ENCODE results near the gene SLC35A4. TPM values are rescaled to one million over a fixed set of nuclear protein-coding genes. Genes with fewer than 3 reads are reported as not detected.

SLC35A4 gene
- total and polyA plus RNA-seq, 4 donors = 17.5 to 37.0 (median 26.6) TPM

DNA sequence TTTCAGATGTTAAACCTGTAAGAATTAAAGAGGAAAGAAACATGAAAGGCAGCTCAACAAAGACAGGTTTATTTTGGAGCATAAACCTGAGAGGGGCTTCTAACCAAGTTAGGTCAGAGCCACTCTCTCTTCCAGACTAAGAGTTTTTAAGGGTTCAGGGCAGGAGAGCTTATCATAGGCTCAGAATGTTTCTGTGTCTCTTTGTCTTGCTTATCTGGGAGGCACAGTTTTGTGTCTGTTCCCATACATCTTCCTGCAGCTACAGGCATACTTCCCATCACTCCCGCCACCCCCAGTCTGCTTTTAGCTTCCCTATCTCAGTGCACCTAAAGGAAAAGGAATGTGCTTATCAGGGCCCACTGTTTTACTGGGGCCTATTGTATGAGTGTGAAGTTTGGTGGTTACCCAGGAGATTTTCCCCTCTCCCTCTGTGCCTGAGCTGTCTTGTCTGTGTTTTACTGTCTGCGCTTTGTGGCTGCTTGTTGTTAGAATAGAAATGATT lies 46.4 kb downstream of the SLC35A4 start:
- DNase-seq (ENCODE audit: low spot score) = no peak
- Histone ChIP-seq H3K9ac (ENCODE audit: low read depth in 1 of 2, low read length in 2 of 2) (no peak overlapping the region), H3K36me3 (ENCODE audit: control insufficient read depth in 4 of 4, insufficient read depth in 3 of 4, low read depth in 1 of 4, low read length in 3 of 4) (no peaks in the 10 kb centered on the region), H3K4me3 (ENCODE audit: low read depth in 1 of 3, low read length in 3 of 3) (no peak overlapping the region), H3K4me1 (ENCODE audit: control insufficient read depth in 4 of 4, insufficient read depth in 4 of 4, low read length in 3 of 4) (peaks cover 0 to 7% (median 3%) of the 10 kb centered on the region in 4 donors), H3K27me3 (ENCODE audit: control insufficient read depth in 4 of 4, insufficient read depth in 4 of 4, low read length in 3 of 4) (no peaks in the 10 kb centered on the region), H3K27ac (ENCODE audit: low read depth in 1 of 2, low read length in 2 of 2) (peak overlapping the region in 1 of 2 donors; percentile 8), H3K9me3 (ENCODE audit: control insufficient read depth in 4 of 4, low read length in 3 of 4) (no peaks in the 10 kb centered on the region)
- no peak for TF ChIP-seq HNF4G (IDR thresholded peaks at IDR 0.05)
- no peak for TF ChIP-seq YY1 (IDR thresholded peaks at IDR 0.05)
- no peak for TF ChIP-seq RXRA (IDR thresholded peaks at IDR 0.05)
- TF ChIP-seq RAD21 (IDR thresholded peaks at IDR 0.05) = no peak
- TF ChIP-seq TAF1 (conservative IDR thresholded peaks at IDR 0.05) = no peak
- TF ChIP-seq, protein P1, sequence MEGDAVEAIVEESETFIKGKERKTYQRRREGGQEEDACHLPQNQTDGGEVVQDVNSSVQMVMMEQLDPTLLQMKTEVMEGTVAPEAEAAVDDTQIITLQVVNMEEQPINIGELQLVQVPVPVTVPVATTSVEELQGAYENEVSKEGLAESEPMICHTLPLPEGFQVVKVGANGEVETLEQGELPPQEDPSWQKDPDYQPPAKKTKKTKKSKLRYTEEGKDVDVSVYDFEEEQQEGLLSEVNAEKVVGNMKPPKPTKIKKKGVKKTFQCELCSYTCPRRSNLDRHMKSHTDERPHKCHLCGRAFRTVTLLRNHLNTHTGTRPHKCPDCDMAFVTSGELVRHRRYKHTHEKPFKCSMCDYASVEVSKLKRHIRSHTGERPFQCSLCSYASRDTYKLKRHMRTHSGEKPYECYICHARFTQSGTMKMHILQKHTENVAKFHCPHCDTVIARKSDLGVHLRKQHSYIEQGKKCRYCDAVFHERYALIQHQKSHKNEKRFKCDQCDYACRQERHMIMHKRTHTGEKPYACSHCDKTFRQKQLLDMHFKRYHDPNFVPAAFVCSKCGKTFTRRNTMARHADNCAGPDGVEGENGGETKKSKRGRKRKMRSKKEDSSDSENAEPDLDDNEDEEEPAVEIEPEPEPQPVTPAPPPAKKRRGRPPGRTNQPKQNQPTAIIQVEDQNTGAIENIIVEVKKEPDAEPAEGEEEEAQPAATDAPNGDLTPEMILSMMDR (IDR thresholded peaks at IDR 0.05; ENCODE audit: low read depth, low read length, missing input control) = no peak
- no peak for TF ChIP-seq HNF4A (conservative IDR thresholded peaks at IDR 0.05)
- TF ChIP-seq, protein P2, sequence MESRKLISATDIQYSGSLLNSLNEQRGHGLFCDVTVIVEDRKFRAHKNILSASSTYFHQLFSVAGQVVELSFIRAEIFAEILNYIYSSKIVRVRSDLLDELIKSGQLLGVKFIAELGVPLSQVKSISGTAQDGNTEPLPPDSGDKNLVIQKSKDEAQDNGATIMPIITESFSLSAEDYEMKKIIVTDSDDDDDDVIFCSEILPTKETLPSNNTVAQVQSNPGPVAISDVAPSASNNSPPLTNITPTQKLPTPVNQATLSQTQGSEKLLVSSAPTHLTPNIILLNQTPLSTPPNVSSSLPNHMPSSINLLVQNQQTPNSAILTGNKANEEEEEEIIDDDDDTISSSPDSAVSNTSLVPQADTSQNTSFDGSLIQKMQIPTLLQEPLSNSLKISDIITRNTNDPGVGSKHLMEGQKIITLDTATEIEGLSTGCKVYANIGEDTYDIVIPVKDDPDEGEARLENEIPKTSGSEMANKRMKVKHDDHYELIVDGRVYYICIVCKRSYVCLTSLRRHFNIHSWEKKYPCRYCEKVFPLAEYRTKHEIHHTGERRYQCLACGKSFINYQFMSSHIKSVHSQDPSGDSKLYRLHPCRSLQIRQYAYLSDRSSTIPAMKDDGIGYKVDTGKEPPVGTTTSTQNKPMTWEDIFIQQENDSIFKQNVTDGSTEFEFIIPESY (IDR thresholded peaks at IDR 0.05) = no peak
- TF ChIP-seq, protein P3, sequence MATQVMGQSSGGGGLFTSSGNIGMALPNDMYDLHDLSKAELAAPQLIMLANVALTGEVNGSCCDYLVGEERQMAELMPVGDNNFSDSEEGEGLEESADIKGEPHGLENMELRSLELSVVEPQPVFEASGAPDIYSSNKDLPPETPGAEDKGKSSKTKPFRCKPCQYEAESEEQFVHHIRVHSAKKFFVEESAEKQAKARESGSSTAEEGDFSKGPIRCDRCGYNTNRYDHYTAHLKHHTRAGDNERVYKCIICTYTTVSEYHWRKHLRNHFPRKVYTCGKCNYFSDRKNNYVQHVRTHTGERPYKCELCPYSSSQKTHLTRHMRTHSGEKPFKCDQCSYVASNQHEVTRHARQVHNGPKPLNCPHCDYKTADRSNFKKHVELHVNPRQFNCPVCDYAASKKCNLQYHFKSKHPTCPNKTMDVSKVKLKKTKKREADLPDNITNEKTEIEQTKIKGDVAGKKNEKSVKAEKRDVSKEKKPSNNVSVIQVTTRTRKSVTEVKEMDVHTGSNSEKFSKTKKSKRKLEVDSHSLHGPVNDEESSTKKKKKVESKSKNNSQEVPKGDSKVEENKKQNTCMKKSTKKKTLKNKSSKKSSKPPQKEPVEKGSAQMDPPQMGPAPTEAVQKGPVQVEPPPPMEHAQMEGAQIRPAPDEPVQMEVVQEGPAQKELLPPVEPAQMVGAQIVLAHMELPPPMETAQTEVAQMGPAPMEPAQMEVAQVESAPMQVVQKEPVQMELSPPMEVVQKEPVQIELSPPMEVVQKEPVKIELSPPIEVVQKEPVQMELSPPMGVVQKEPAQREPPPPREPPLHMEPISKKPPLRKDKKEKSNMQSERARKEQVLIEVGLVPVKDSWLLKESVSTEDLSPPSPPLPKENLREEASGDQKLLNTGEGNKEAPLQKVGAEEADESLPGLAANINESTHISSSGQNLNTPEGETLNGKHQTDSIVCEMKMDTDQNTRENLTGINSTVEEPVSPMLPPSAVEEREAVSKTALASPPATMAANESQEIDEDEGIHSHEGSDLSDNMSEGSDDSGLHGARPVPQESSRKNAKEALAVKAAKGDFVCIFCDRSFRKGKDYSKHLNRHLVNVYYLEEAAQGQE (IDR thresholded peaks at IDR 0.05) = no peak
- no peak for TF ChIP-seq FOXA1 (IDR thresholded peaks at IDR 0.05)
- TF ChIP-seq JUND (IDR thresholded peaks at IDR 0.05) = no peak
- TF ChIP-seq GABPA (IDR thresholded peaks at IDR 0.05 in 1 of 2, conservative IDR thresholded peaks at IDR 0.05 in 1 of 2) = no peak
- TF ChIP-seq EGR1 (IDR thresholded peaks at IDR 0.05; ENCODE audit: low read depth in 2 of 2) = no peak
- TF ChIP-seq, protein P4, sequence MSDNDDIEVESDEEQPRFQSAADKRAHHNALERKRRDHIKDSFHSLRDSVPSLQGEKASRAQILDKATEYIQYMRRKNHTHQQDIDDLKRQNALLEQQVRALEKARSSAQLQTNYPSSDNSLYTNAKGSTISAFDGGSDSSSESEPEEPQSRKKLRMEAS (IDR thresholded peaks at IDR 0.05) = no peak
- TF ChIP-seq, protein P5, sequence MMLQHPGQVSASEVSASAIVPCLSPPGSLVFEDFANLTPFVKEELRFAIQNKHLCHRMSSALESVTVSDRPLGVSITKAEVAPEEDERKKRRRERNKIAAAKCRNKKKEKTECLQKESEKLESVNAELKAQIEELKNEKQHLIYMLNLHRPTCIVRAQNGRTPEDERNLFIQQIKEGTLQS (IDR thresholded peaks at IDR 0.05) = no peak
- no peak for TF ChIP-seq SP1 (IDR thresholded peaks at IDR 0.05)
- TF ChIP-seq FOXA2 (IDR thresholded peaks at IDR 0.05) = no peak
- TF ChIP-seq NR2F2 (IDR thresholded peaks at IDR 0.05) = no peak
- WGBS = 78% methylated on average over 2 of the region's 2 CpGs

Small RNA genes lying within 50 kb of the gene (small RNA-seq; reads per million reads assigned to genes)
- gene RF00279 (0.07 reads per million), gene RF00443 (not detected)

Other genes with a start within 250 kb of the SLC35A4 start
- gene HBEGF, start 218.2 kb upstream of the SLC35A4 start, total RNA-seq = 1 to 10 TPM in 1 of 2 donors, under 1 TPM in 1; 0.65 to 1.0 TPM
- under 1 TPM; 0.60 to 0.90 TPM for gene HBEGF, start 218.2 kb upstream of the SLC35A4 start, polyA plus RNA-seq
- not detected for gene SLC4A9, start 204.6 kb upstream of the SLC35A4 start, total RNA-seq
- gene SLC4A9, start 204.6 kb upstream of the SLC35A4 start, polyA plus RNA-seq = not detected
- gene ANKHD1, start 163.0 kb upstream of the SLC35A4 start, total RNA-seq = 100 to 1,000 TPM in 1 of 2 donors, 10 to 100 TPM in 1; 83.5 to 116 TPM
- 10 to 100 TPM; 33.2 to 36.7 TPM for gene ANKHD1, start 163.0 kb upstream of the SLC35A4 start, polyA plus RNA-seq
- 1 to 10 TPM; 1.4 to 1.5 TPM for gene EIF4EBP3, start 17.2 kb upstream of the SLC35A4 start, total RNA-seq
- 10 to 100 TPM; 14.6 to 55.8 TPM for gene EIF4EBP3, start 17.2 kb upstream of the SLC35A4 start, polyA plus RNA-seq
- 10 to 100 TPM; 12.9 to 18.7 TPM for gene SRA1, start 7.4 kb upstream of the SLC35A4 start, total RNA-seq
- 10 to 100 TPM; 20.9 to 41.1 TPM for gene SRA1, start 7.4 kb upstream of the SLC35A4 start, polyA plus RNA-seq
- gene APBB3, start 230 bp upstream of the SLC35A4 start, total RNA-seq = 10 to 100 TPM in 1 of 2 donors, 1 to 10 TPM in 1; 4.6 to 29.1 TPM
- 10 to 100 TPM; 10.1 to 40.5 TPM for gene APBB3, start 230 bp upstream of the SLC35A4 start, polyA plus RNA-seq
- 100 to 1,000 TPM in 1 of 2 donors, 10 to 100 TPM in 1; 61.0 to 297 TPM for gene CD14, start 68.3 kb downstream of the SLC35A4 start, total RNA-seq
- 100 to 1,000 TPM; 277 to 343 TPM for gene CD14, start 68.3 kb downstream of the SLC35A4 start, polyA plus RNA-seq
- gene TMCO6, start 74.6 kb downstream of the SLC35A4 start, total RNA-seq = 10 to 100 TPM; 14.1 to 55.9 TPM
- 10 to 100 TPM; 12.6 to 23.3 TPM for gene TMCO6, start 74.6 kb downstream of the SLC35A4 start, polyA plus RNA-seq
- gene NDUFA2, start 82.8 kb downstream of the SLC35A4 start, total RNA-seq = 10 to 100 TPM; 23.3 to 44.3 TPM
- 100 to 1,000 TPM in 1 of 2 donors, 10 to 100 TPM in 1; 91.3 to 160 TPM for gene NDUFA2, start 82.8 kb downstream of the SLC35A4 start, polyA plus RNA-seq
- 10 to 100 TPM; 42.5 to 45.7 TPM for gene IK, start 83.0 kb downstream of the SLC35A4 start, total RNA-seq
- 10 to 100 TPM; 30.8 to 41.8 TPM for gene IK, start 83.0 kb downstream of the SLC35A4 start, polyA plus RNA-seq
- 10 to 100 TPM; 12.0 to 18.2 TPM for gene WDR55, start 100.1 kb downstream of the SLC35A4 start, total RNA-seq
- gene WDR55, start 100.1 kb downstream of the SLC35A4 start, polyA plus RNA-seq = 10 to 100 TPM in 1 of 2 donors, 1 to 10 TPM in 1; 10.0 to 11.4 TPM
- under 1 TPM; 0.37 to 0.92 TPM for gene DND1, start 108.7 kb downstream of the SLC35A4 start, total RNA-seq
- under 1 TPM in 1 of 2 donors, not detected in 1; 0.29 TPM for gene DND1, start 108.7 kb downstream of the SLC35A4 start, polyA plus RNA-seq
- gene HARS1, start 126.5 kb downstream of the SLC35A4 start, total RNA-seq = 10 to 100 TPM; 31.2 to 57.1 TPM
- 10 to 100 TPM; 33.3 to 41.3 TPM for gene HARS1, start 126.5 kb downstream of the SLC35A4 start, polyA plus RNA-seq
- 10 to 100 TPM; 10.8 to 16.3 TPM for gene HARS2, start 126.6 kb downstream of the SLC35A4 start, total RNA-seq
- 10 to 100 TPM in 1 of 2 donors, 1 to 10 TPM in 1; 8.6 to 10.7 TPM for gene HARS2, start 126.6 kb downstream of the SLC35A4 start, polyA plus RNA-seq
- 10 to 100 TPM; 16.4 to 27.5 TPM for gene ZMAT2, start 135.6 kb downstream of the SLC35A4 start, total RNA-seq
- 10 to 100 TPM; 14.5 to 34.3 TPM for gene ZMAT2, start 135.6 kb downstream of the SLC35A4 start, polyA plus RNA-seq
- not detected for gene PCDHA1, start 221.3 kb downstream of the SLC35A4 start, total RNA-seq
- gene PCDHA1, start 221.3 kb downstream of the SLC35A4 start, polyA plus RNA-seq = not detected
- not detected for gene PCDHA2, start 230.0 kb downstream of the SLC35A4 start, total RNA-seq
- gene PCDHA2, start 230.0 kb downstream of the SLC35A4 start, polyA plus RNA-seq = not detected
- gene PCDHA3, start 236.2 kb downstream of the SLC35A4 start, total RNA-seq = under 1 TPM in 1 of 2 donors, not detected in 1; 0.05 TPM
- not detected for gene PCDHA3, start 236.2 kb downstream of the SLC35A4 start, polyA plus RNA-seq
- under 1 TPM; 0.08 to 0.09 TPM for gene PCDHA4, start 242.2 kb downstream of the SLC35A4 start, total RNA-seq
- gene PCDHA4, start 242.2 kb downstream of the SLC35A4 start, polyA plus RNA-seq = under 1 TPM; 0.01 to 0.06 TPM